SKM-1 (cell line): Measurements from ENCODE around the gene EME1.
"Not testable (repeated sequence)": the region's sequence is repeated elsewhere in the genome, so short reads cannot be mapped to it uniquely, and the experiment has no call there.

ENCODE experiments used
- DNase-seq: peaks from one replicate; lab custom pipeline; 2025; ENCODE audit not compliant: unreplicated experiment; lab: John Stamatoyannopoulos, UW

The EME1 gene

DNA sequence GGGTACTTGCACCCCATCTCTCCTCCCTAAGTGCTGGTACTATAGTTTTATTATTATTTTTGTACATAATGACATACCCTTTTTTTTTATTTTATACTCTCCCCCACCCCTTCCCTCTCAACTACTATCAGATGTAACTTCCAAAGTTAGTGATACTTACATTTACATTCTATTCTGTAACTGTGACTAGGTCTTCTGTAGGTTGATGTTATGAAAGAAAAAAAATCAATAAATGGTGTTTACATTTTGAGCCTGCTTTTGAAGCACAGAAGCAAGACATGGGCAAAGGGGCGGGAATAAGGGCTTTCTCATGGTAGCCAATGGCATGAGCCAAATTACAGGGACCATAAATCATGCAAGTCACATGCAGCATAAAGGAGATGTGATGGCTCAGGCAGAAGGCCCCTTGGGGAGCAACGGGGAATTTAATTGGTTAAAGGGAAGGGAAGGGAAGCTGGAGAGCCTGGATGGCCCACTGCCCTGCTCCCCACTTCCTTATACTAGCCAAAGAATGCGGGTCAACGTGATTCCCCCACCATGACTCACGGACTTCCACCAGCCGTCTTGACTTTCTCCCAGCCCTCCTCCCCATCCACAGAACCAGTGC is 50.6 kb downstream of the EME1 start:
- no peak for DNase-seq

DNA sequence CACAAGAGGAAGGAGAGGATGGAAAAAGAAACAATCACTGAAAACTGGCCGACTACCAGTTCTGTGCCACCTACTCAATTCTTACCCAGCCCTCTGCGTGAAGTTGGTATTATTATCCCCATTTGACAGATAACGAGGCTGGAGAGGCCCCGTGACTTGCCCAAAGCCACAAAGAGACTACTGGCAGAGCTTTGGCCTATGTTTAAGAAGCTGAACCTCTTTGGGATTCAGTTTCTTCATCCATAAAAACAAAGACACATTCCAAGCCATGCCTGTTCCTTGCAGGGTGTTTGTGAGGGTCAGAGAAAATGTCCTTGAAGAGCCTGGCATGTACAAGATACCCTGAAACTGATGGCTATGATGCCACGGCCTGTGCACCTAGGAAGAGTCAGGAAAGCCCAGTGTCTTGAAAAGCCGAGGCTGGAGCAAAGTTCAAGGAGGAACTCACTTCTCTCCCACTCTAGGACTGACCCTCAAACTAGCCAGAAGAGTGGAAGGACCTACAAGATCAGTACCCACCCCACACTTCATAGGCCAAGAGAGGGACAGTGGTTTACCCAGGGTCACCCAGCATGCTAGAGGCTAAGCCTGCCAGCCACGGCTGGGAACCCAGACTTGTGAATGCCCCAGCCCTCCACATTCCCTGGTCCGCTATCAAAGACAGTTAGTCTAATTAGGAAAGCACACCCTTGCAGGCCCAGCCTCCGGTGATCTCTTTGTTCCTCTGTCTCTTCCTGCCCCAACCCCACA is 51.4 kb downstream of the EME1 start:
- DNase-seq = no peak

DNA sequence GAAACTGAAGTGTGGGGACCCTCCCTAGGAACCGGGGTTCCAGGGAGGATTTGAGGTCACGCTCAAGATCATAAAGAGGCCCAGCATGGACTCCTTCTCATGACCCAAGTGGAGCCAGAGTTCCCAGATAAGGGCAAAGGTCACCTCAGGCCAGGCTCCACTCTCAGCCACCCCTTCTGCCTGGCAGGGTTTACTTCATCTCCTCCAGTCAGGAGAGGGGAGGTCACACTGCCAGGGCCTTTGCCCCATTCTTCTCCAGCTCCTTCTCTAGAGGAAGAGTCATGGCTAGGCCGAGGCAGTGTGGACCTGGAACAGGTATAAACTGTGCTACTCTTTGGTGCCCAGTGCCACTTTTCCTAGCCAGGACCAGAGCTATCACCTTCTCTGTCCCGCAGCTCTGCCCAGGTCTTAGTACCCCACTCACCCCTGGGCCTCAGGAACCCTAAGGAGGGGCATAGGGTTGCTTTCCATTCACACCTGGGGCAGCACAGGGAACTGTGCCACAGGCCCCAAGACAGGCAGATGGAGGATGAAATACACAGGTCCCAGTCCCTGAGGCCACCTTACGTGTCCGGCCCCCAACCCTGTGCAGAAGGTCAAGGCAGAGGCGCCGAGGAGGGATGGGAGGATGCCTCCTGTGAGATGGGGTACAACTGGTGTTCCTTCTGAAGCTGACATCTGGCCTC is 52.1 kb downstream of the EME1 start:
- no peak for DNase-seq

DNA sequence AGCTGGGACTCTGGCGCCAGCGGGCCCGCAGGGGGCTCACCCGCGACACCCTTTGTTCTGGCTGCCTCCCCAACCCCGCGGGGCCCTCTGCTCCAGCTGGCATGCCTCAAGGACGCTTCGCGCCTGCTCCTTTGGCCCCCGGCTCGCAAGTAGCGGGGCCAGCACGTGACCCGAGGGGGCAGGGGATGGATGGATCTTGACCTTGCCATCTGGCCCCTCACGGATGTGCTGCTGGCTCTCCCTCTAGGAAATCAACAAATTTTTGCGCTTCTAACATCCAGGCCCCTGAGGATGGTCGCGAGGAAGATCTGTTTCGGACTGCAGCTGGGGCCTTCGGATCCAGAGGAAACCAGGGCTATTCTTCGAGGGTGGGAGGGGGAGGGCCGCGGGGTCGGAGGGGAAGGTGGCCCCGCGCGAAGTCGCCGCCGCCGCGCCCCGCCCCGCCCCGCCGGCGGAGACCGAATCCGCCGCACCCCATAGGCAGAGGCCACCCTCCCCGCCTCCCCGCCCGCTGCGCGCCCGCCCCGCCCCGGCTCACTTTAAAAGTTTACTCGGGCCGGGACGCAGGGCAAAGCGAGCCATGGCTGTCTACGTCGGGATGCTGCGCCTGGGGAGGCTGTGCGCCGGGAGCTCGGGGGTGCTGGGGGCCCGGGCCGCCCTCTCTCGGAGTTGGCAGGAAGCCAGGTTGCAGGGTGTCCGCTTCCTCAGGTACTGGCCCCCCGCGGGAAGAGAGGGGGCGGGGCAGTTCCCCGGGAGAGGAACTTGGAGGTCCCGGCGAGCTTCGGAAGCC is 52.8 kb downstream of the EME1 start, which contains the start of gene ACSF2:
ACSF2 (plus strand) TSS at position 537 of the 790 bp plus-strand sequence; CDS start at position 581, 44 bp downstream.
- no peak for DNase-seq

DNA sequence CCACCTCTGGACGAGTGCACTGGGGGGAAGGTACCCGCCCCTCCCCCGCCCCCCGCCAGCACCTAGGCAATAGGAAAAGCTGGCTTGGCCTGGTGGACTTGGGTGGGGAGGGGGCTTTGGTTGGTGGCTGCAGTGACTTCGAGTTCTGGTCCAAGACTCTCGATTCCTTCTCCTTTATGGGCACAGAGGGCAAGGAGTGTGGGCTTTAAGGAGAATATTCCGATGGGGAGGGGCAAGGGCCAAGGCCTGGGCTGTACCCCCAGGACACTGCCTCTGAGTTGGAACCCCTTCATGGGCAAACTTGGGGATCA is 53.4 kb downstream of the EME1 start:
- no peak for DNase-seq

DNA sequence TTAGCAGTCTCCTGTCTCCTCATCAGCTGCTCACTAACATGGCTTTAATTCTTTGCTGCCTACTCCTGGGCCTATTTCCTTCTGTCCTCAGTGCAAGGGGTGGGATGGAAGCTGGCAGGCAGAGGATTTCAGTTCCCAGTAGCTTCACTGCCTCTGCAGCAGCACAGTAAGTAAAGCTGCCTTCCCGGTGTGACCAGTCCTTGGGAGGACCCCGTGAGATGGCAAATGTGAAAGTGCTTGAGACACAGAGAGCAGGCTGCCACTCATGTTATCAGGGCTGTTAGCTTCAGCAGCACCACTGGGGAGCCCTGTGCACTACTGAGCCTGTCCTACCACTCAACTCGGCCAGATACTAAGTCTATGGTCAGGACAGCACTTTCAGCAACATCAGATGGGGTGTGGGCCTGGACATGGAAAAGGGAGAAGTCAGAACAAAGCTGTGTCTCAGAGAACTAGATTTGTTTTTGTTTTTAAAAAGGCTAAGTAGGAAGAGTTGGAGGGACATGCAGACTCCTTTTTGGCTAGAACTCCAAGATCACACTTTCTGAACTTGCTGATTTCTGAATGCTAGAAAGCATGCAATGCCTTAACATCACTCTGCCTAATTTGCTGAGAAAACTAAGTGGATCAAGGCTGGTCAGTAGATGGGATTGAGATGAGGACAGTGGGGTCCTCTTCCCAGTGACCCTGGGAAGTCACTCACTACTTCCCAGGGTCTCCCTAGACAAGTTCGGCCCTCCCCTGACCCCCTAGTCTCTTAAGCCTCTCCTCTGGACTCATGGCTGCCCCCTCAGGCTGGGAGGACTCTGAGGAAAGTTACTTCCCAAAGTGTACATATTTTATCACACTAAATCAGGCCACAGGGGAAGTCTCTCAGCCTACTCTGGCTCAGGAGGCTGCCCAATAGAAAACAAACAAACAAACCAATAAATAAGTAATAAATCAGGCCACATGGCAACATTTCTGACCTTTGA is 54.1 kb downstream of the EME1 start:
- DNase-seq = peak; percentile 15

DNA sequence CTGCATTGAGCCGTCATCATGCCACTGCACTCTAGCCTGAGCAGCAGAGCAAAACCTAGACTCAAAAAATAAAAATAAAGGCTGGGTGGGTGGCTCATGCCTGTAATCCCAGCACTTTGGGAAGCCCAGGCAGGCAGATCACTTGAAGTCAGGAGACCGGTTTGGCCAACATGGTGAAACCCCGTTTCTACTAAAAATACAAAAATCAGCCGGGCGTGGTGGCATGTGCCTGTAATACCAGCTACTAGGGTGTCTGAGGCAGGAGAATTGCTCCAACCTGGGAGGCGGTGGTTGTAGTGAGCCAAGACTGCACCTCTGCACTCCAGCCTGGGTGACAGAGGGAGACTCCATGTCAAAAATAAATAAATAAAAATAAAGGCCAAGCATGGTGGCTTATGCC is 55.1 kb downstream of the EME1 start:
- DNase-seq = not testable (repeated sequence)

DNA sequence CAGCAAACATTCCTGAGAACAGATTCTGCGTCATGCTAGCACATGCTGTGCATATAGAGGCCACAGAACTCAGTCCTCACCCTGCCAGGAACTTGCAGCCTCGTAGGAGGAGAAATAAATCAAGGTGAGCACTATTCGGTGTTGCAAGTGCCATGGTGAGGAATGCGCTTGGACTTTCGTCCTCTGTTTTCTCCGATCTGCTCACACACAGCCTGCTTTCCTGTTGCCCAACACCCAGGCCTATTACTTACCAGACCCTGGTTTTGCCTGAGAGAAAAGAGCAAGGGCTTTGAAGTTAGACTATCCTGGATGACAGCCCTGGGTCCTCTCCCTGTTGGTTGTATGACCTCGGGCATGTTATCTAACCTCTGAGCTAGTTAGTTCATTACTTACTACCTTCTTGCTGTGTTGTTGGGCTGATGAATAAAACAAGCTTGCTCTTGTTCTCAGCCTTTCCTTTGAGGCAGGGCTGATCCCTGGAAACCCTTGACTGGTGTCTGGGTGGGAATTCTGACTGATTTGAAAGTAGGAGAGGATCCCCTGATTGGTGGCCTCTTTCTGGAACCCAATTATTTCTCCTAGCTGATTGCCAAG is 55.9 kb downstream of the EME1 start:
- no peak for DNase-seq

DNA sequence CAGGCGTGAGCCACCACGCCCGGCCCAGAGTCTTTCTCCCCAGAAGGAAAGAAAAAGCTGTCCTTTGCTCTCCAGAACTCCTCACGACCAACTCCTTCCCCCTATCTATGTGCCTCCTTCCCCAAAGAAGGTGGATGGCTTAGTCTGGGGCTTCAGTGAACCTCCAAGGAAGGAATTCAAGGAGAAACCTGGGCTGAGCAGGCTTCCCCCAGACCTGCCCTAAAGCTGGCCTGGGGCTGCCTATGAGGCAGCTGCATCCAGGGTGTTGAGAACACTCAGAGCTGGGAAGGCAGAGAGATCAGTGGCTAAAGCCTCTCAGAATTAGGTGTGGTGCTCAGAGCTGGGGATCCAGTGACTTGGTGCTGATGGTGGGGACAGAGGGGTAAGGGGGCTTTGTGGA is 56.8 kb downstream of the EME1 start:
- no peak for DNase-seq
